Endothelial cell of umbilical vein (primary cell): ENCODE data around the gene RBM25. TPM values are rescaled to one million over a fixed set of nuclear protein-coding genes. Genes with fewer than 3 reads are reported as not detected.

ENCODE experiments used
- BruUV-seq: library from RNA; stranded (reverse); fragments of 400-500 nt; replicated peaks from 2 replicates; lab custom pipeline; 2021; lab: Mats Ljungman, UMichigan
- CTCF ChIA-PET: fragments of 300-600, 350-600 bp; sonication (Branson Sonifier 250); formaldehyde crosslinking; loops from one replicate; lab custom pipeline; 2021; ENCODE audit warnings: antibody characterized with exemption, inconsistent platforms; lab: Charles Lee
- POLR2A ChIA-PET: fragments of 300-600, 350-600 bp; sonication (Branson Sonifier 250); formaldehyde crosslinking; loops from one replicate; lab custom pipeline; 2021; ENCODE audit warnings: antibody characterized with exemption, inconsistent platforms; lab: Charles Lee
- DNase-seq: peaks from one replicate; pipeline ENCODE4 v3.0.0-alpha.2; 2011; ENCODE audit warnings: low read depth, low spot score
- FAIRE-seq: peaks from 2 replicates; lab custom pipeline; 2011; peaks lifted over from hg19 to GRCh38; lab: Jason Lieb, UNC
- H2AFZ ChIP-seq: 2 replicates; pipeline ENCODE4 v1.6.0; 2012; ENCODE audit warnings: low read depth, low read length, control low read depth, inconsistent platforms
- H3K27ac ChIP-seq: 2 replicates; pipeline ENCODE4 v1.5.1; 2011; ENCODE audit warnings: low read depth, mild to moderate bottlenecking, control low read depth, low read length, moderate library complexity; ENCODE audit not compliant: insufficient read depth
- H3K27me3 ChIP-seq, 2 experiments: 2 replicates each; pipeline versions ENCODE4 v1.6.0 to v1.6.1; 2011; ENCODE audit warnings: low read length in 2 of 2, mixed read lengths in 1 of 2; ENCODE audit not compliant: control insufficient read depth in 2 of 2, insufficient read depth in 2 of 2
- H3K36me3 ChIP-seq, 2 experiments: 2 replicates in 1 of 2; 3 replicates in 1 of 2; pipeline ENCODE4 v1.5.1; 2011; ENCODE audit warnings: low read length in 2 of 2, mild to moderate bottlenecking in 1 of 2, moderate library complexity in 1 of 2; ENCODE audit not compliant: control insufficient read depth in 2 of 2, insufficient read depth in 2 of 2; ENCODE audit errors: extremely low read depth in 1 of 2
- H3K4me1 ChIP-seq: 3 replicates; pipeline ENCODE4 v1.5.1; 2011; ENCODE audit warnings: mild to moderate bottlenecking, low read length; ENCODE audit not compliant: control insufficient read depth, insufficient read depth; ENCODE audit errors: extremely low read depth
- H3K4me2 ChIP-seq: 2 replicates; pipeline ENCODE4 v1.6.1; 2011; ENCODE audit warnings: low read length, control low read depth, mixed read lengths; ENCODE audit not compliant: insufficient read depth
- H3K4me3 ChIP-seq, 3 experiments: fragments of 200-600 bp in 1 of 3; sonication (generic), shearing (Covaris generic) in 1 of 3; replicated peaks in 1 of 3; 2 replicates each; pipeline ENCODE4 v1.5.1; 2011 to 2016; ENCODE audit warnings: control low read depth in 3 of 3, low read length in 3 of 3, mild to moderate bottlenecking in 2 of 3, inconsistent platforms in 1 of 3, low read depth in 1 of 3, moderate library complexity in 1 of 3; ENCODE audit not compliant: insufficient read depth in 1 of 3
- H3K79me2 ChIP-seq: 2 replicates; pipeline ENCODE4 v1.6.0; 2012; ENCODE audit warnings: low read length, inconsistent platforms; ENCODE audit not compliant: control insufficient read depth, insufficient read depth
- H3K9ac ChIP-seq: replicated peaks from 2 replicates; pipeline ENCODE3; 2011; ENCODE audit warnings: low read length, control low read depth; ENCODE audit not compliant: insufficient read depth; ENCODE audit errors: extremely low read depth
- H3K9me1 ChIP-seq: replicated peaks from 3 replicates; pipeline ENCODE4 v1.6.0; 2011; ENCODE audit warnings: mild to moderate bottlenecking, low read length; ENCODE audit not compliant: control insufficient read depth, insufficient read depth; ENCODE audit errors: extremely low read depth
- H3K9me3 ChIP-seq: replicated peaks from 2 replicates; pipeline ENCODE4 v1.5.1; 2012; ENCODE audit warnings: low read length, inconsistent platforms; ENCODE audit not compliant: control insufficient read depth, insufficient read depth
- H4K20me1 ChIP-seq: replicated peaks from 2 replicates; pipeline ENCODE3; 2011; ENCODE audit warnings: mild to moderate bottlenecking, low read length; ENCODE audit not compliant: control insufficient read depth, insufficient read depth; ENCODE audit errors: extremely low read depth
- EZH2 ChIP-seq: IDR thresholded peaks from 2 replicates; pipeline ENCODE4 v1.6.1; 2012; ENCODE audit warnings: borderline replicate concordance, low read depth, mild to moderate bottlenecking, moderate library complexity, low read length, inconsistent platforms; ENCODE audit not compliant: severe bottlenecking
- FOS ChIP-seq: IDR thresholded peaks from 2 replicates; pipeline ENCODE4 v1.6.1; 2011; ENCODE audit warnings: mild to moderate bottlenecking, low read length, moderate library complexity, borderline replicate concordance; ENCODE audit not compliant: insufficient read depth
- GATA2 ChIP-seq: IDR thresholded peaks from 2 replicates; pipeline ENCODE4 v1.7.0; 2011; ENCODE audit warnings: low read depth, mild to moderate bottlenecking, moderate library complexity, mixed read lengths, low read length; ENCODE audit not compliant: insufficient read length, insufficient read depth
- JUN ChIP-seq: IDR thresholded peaks from 2 replicates; pipeline ENCODE4 v1.6.1; 2011; ENCODE audit warnings: borderline replicate concordance, low read depth; ENCODE audit not compliant: insufficient read length, insufficient read depth
- MYC ChIP-seq: IDR thresholded peaks from one replicate; pipeline ENCODE4 v1.6.1; 2011; ENCODE audit warnings: mild to moderate bottlenecking, low read depth, low read length
- POLR2A ChIP-seq: IDR thresholded peaks from 2 replicates; pipeline ENCODE4 v1.6.1; 2012; ENCODE audit warnings: low read depth, mild to moderate bottlenecking, control low read depth, low read length
- POLR2AphosphoS5 ChIP-seq: IDR thresholded peaks from 2 replicates; pipeline ENCODE4 v1.6.1; 2012; ENCODE audit warnings: low read depth, mild to moderate bottlenecking, control low read depth, low read length, moderate library complexity; ENCODE audit not compliant: insufficient read depth
- dilution Hi-C: fragments of 300-500 bp; cut with MboI; formaldehyde crosslinking; loops from one replicate; pipeline ENCODE4 v1.15.0; 2019; ENCODE audit warnings: low sequenced_read_pairs; ENCODE audit not compliant: extremely low pct_ligation_motif_present
- intact Hi-C: fragments of 100-400 bp; cut with micrococcal nuclease; formaldehyde crosslinking; loops from one replicate; pipeline ENCODE4 v1.10.0; 2022
- polyA plus RNA-seq, 4 experiments: library from polyadenylated mRNA; depleted of rRNA in 3 of 4; stranded (reverse) in 3 of 4; unstranded in 1 of 4; fragments of >200 nt; gene quantifications; 2 replicates each; pipeline versions ENCODE4 v1.2.1 to v1.2.3, GENCODE V29; 2011 to 2012; ENCODE audit warnings: missing spikeins in 1 of 4
- total RNA-seq: library from RNA; stranded (reverse); gene quantifications from 2 replicates; pipeline ENCODE4 v1.2.3, GENCODE V29; 2021
- TF ChIP-seq, protein P1 (sequence below): IDR thresholded peaks from 2 replicates; pipeline ENCODE4 v1.6.1; 2011; ENCODE audit not compliant: insufficient read depth, insufficient read length
- TF ChIP-seq, protein P2 (sequence below), 2 donors: IDR thresholded peaks; 1 replicate in 1 of 2; 2 replicates in 1 of 2; pipeline ENCODE4 v1.5.1; 2011; ENCODE audit warnings: low read length in 2 of 2, mild to moderate bottlenecking in 2 of 2, moderate library complexity in 2 of 2, control low read depth in 1 of 2, inconsistent platforms in 1 of 2, low read depth in 1 of 2; ENCODE audit not compliant: insufficient read depth in 1 of 2; ENCODE audit errors: extremely low read depth in 1 of 2

Gene RBM25
- total and polyA plus RNA-seq, 2 donors (not counting 3 experiments of a cell fraction or from before 2014, with no cell fraction given): 20.6 to 86.1 TPM

DNA sequence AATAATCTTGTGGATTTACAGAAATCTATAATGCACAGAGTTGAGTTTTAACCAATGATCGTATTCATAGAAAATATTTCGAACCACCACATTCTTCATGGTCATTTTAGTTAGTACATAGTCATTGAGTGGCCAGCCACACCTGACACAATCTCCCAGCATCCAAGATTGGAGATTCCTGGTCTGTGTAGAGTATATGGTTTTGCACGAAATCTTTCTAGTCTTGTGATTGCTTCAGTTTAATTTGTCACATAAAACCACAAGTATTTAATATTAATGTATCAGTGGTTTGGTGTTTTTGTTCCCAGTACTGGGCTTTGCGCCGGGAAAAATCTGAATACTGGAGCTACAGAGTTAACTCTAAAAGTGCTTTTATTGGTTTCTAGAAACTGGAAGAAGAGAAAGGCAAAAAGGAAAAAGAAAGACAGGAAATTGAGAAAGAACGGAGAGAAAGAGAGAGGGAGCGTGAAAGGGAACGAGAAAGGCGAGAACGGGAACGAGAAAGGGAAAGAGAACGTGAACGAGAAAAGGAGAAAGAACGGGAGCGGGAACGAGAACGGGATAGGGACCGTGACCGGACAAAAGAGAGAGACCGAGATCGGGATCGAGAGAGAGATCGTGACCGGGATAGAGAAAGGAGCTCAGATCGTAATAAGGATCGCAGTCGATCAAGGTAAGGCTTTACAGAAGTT is 44.6 kb downstream of the RBM25 start:
- no peaks in the 10 kb centered on the region for H3K27me3 ChIP-seq
- H3K4me2 ChIP-seq: no peak overlapping the region
- no peaks in the 10 kb centered on the region for H4K20me1 ChIP-seq
- H2AFZ ChIP-seq: no peak overlapping the region
- H3K36me3 ChIP-seq: peaks cover 11 to 22% of the 10 kb centered on the region in 2 experiments
- H3K9me1 ChIP-seq: no peaks in the 10 kb centered on the region
- H3K9me3 ChIP-seq: no peaks in the 10 kb centered on the region
- H3K9ac ChIP-seq: no peak overlapping the region
- FAIRE-seq: no peak
- peaks cover 9% of the 10 kb centered on the region for H3K79me2 ChIP-seq
- no peak for DNase-seq
- dilution Hi-C loops: no loop called here
- no peaks in the 10 kb centered on the region for H3K4me1 ChIP-seq
- H3K27ac ChIP-seq: no peak overlapping the region
- intact Hi-C loops: no loop called here
- no TSS peak for BruUV-seq
- no peak overlapping the region for H3K4me3 ChIP-seq
- POLR2A ChIA-PET: no interaction called here
- TF ChIP-seq POLR2AphosphoS5 (no peak), MYC (no peak), FOS (no peak), JUN (no peak), POLR2A (no peak), GATA2 (no peak), EZH2 (no peak)
- TF ChIP-seq, protein P1, sequence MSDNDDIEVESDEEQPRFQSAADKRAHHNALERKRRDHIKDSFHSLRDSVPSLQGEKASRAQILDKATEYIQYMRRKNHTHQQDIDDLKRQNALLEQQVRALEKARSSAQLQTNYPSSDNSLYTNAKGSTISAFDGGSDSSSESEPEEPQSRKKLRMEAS: no peak
- TF ChIP-seq, protein P2, sequence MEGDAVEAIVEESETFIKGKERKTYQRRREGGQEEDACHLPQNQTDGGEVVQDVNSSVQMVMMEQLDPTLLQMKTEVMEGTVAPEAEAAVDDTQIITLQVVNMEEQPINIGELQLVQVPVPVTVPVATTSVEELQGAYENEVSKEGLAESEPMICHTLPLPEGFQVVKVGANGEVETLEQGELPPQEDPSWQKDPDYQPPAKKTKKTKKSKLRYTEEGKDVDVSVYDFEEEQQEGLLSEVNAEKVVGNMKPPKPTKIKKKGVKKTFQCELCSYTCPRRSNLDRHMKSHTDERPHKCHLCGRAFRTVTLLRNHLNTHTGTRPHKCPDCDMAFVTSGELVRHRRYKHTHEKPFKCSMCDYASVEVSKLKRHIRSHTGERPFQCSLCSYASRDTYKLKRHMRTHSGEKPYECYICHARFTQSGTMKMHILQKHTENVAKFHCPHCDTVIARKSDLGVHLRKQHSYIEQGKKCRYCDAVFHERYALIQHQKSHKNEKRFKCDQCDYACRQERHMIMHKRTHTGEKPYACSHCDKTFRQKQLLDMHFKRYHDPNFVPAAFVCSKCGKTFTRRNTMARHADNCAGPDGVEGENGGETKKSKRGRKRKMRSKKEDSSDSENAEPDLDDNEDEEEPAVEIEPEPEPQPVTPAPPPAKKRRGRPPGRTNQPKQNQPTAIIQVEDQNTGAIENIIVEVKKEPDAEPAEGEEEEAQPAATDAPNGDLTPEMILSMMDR (IDR thresholded peaks at IDR 0.05; ENCODE audit: extremely low read depth in 1 of 2, insufficient read depth in 1 of 2, low read depth in 1 of 2, low read length in 2 of 2): no peak
- CTCF ChIA-PET: interaction anchor here (1.3 kb wide), 1 partner anchor 21 kb away, joined by 3 read pairs; no protein-coding TSS in a partner anchor
